ENCODE results near the gene ALOX15B. TPM values are rescaled to one million over a fixed set of nuclear protein-coding genes. Genes with fewer than 3 reads are reported as not detected.

ALOX15B gene
- total RNA-seq, 1 experiment from 2014 or later = 0.30 TPM

- TF ChIP-seq REST (IDR thresholded peaks at IDR 0.05; ENCODE audit: low read depth) (no peak), TCF7L2 (IDR thresholded peaks at IDR 0.05; ENCODE audit: borderline replicate concordance, extremely low read depth, insufficient read depth, insufficient read length) (no peak), CEBPB (IDR thresholded peaks at IDR 0.05; ENCODE audit: low read depth) (no peak)
Measured at GRCh38 chr17:8032442-8032841, 6.4 kb upstream of the ALOX15B start (continued).

GRCh38 chr17:8039611-8040168 is 831 bp downstream of the ALOX15B start:
- no peaks in the 10 kb centered on the region for H3K9me2 ChIP-seq (ENCODE audit: insufficient read depth)
- ChIA-PET CTCF (interaction anchor here (1.0 to 2.9 kb wide), 3 partner anchors 18 to 177 kb away, joined by 3 to 31 read pairs (median 18); no protein-coding TSS in a partner anchor), POLR2A (no interaction called here), RAD21 (ENCODE audit: low non-redundant PET in 1 of 2, low total read pairs in 2 of 2, uncharacterized antibody in 2 of 2, unreplicated experiment in 2 of 2) (interaction anchor here in 1 of 2 experiments (0.7 to 2.0 kb wide), 2 partner anchors 126 to 176 kb away, joined by 5 to 13 read pairs; no protein-coding TSS in a partner anchor)
- no peak overlapping the region for H3K4me3 ChIP-seq (replicated peaks in 1 of 2; ENCODE audit: low read depth in 1 of 2, low read length in 2 of 2)
- ATAC-seq (no peak), DNase-seq (ENCODE audit: low read depth, low spot score) (no peak)
- H3K36me3 ChIP-seq (ENCODE audit: control insufficient read depth in 1 of 2, insufficient read depth in 2 of 2, low read length in 2 of 2) = no peaks in the 10 kb centered on the region
- no peak overlapping the region for H3K27ac ChIP-seq (ENCODE audit: low read depth, low read length)
- peaks cover 0 to 6% of the 10 kb centered on the region in 2 experiments; a peak in 1 of 4 replicates for H3K4me1 ChIP-seq (ENCODE audit: control insufficient read depth in 1 of 2, insufficient read depth in 2 of 2, low read length in 2 of 2)
- no TSS peak for BruUV-seq (replicated peaks)
- intact Hi-C loops (cut with micrococcal nuclease) = loop anchor here (5.0 kb wide), 1 partner anchor 47 kb away; no protein-coding TSS in a partner anchor
- TF ChIP-seq CEBPB (IDR thresholded peaks at IDR 0.05; ENCODE audit: low read depth) = no peak
- no peak for TF ChIP-seq YY1 (IDR thresholded peaks at IDR 0.05; ENCODE audit: extremely low read depth, insufficient replicate concordance, low read depth, low read length)
- TF ChIP-seq POLR2A (IDR thresholded peaks at IDR 0.05; ENCODE audit: borderline replicate concordance, extremely low read depth, insufficient read depth, insufficient read length) = no peak
- no peak for TF ChIP-seq ATF3 (IDR thresholded peaks at IDR 0.05)
- no peak for TF ChIP-seq REST (IDR thresholded peaks at IDR 0.05; ENCODE audit: low read depth)
- no peak for TF ChIP-seq SRF (IDR thresholded peaks at IDR 0.05; ENCODE audit: low read depth)
- H2AFZ ChIP-seq (ENCODE audit: low read depth, low read length, poor library complexity, severe bottlenecking) = no peak overlapping the region
- no peaks in the 10 kb centered on the region for H3K79me2 ChIP-seq (ENCODE audit: insufficient read depth, low read length)
- H3K9ac ChIP-seq (ENCODE audit: low read length) = no peak overlapping the region
- H3K27me3 ChIP-seq (ENCODE audit: insufficient read depth, low read length) = no peaks in the 10 kb centered on the region
- no peak overlapping the region for H3K4me2 ChIP-seq (ENCODE audit: low read length)
- no peaks in the 10 kb centered on the region for H4K20me1 ChIP-seq (ENCODE audit: insufficient read depth)
- H3K9me3 ChIP-seq (ENCODE audit: control insufficient read depth in 1 of 2, insufficient read depth in 1 of 2, low read depth in 1 of 2, low read length in 2 of 2) = no peaks in the 10 kb centered on the region

Measured in HCT116 (cell line).